Stimulated activated CD4-positive, alpha-beta T cell treated with anti-CD3 and anti-CD28 coated beads, Interleukin-4, amount 100 ng/mL, for 24 hours (primary cell): Measurements from ENCODE around the gene ZNF654.
"Not testable (repeated sequence)": the region's sequence is repeated elsewhere in the genome, so short reads cannot be mapped to it uniquely, and the experiment has no call there.

Source experiments
- DNase-seq: peaks from one replicate; pipeline ENCODE4 v3.0.0-alpha.2; 2020

The ZNF654 gene

GRCh38 chr3:88147261-88147660 is 88.2 kb downstream of the ZNF654 start:
- no peak for DNase-seq

DNA sequence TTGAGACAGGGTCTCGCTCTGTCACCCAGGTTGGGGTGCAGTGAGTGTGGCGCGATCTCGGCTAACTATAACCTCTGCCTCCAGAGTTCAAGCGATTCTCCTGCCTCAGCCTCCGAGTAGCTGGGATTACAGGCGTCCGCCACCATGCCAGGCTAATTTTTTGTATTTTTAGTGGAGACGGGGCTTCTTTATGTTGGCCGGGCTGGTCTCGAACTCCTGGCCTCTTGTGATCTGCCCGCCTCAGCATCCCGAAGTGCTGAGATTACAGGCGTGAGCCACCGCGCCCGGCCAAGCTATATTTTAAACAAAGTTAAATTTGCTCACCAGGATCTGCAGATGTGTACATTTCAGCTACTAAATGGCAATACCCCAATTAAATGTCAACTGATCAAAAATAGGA is 89.6 kb downstream of the ZNF654 start:
- no peak for DNase-seq

GRCh38 chr3:88149101-88149508 is 90.0 kb downstream of the ZNF654 start:
- DNase-seq, result peak; percentile 41

DNA sequence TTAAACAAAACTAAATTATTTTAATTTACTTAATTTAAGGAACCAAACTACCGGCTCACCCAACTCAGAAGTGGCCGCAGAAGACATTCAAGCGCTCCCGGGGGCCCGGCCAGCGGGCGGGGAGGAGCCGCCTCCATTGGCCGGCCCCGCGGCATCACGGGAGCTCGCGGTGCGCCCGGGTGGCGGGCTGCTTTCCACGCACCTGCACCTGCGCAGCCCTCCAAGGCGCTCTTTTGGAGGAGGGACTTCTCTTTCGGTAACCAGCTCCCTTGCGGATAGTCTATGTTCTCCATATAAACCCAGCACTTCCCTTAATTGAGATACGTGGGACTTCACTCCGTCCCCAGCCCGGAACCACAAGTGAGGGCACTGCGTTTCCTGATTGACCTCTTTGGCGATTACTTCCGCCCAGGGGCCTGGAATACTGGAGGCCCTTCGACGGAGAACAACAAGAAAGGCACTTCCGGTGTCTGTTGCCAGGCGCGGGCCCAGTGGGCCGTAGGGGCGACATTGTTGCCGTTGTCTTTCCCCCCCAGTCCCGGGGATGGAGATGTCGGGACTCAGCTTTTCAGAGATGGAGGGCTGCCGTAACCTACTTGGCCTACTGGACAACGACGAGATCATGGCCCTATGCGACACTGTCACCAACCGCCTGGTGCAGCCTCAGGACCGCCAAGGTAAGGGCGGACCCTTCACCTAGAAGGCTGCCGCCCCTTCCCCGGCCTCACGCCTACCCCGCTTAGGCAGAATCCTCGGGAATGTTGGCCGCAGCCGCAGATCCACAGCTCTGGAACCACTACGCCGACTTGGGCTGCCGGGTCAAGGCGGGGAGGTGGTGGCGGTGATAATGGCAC is 90.7 kb downstream of the ZNF654 start, which contains the start of gene C3orf38:
Gene C3orf38 (plus strand): TSS at position 451 of the 854 bp plus-strand sequence. CDS start 94 bp downstream, at position 545.
- peak; percentile 83 for DNase-seq

DNA sequence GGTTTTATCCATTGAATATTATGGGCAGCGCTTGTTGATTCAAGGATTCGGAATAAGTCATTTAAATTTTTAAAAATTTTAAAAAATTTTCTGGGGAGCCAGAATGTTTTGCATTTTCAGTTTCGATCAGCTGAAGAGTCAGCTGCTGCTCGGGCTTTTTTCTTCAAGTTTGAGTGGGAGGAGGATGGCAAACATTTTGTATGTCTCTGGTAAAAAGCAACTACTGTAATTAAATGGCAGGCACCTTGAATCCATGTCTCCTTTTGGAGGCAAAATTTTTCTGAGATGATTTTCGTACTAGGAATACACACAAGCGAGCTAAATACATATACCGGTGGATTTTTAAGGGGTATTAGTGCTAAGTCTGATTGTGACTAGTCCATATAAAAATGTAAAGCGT is 91.3 kb downstream of the ZNF654 start:
- peak; percentile 32 for DNase-seq

GRCh38 chr3:88150806-88151205 is 91.8 kb downstream of the ZNF654 start:
- no peak for DNase-seq

- no peak for DNase-seq
Observed at GRCh38 chr3:88151358-88151757, 92.3 kb downstream of the ZNF654 start.

- DNase-seq, result no peak
Observed at GRCh38 chr3:88152841-88153240, 93.8 kb downstream of the ZNF654 start.

- DNase-seq, result no peak
Observed at GRCh38 chr3:88166419-88166971, 107.4 kb downstream of the ZNF654 start.

DNA sequence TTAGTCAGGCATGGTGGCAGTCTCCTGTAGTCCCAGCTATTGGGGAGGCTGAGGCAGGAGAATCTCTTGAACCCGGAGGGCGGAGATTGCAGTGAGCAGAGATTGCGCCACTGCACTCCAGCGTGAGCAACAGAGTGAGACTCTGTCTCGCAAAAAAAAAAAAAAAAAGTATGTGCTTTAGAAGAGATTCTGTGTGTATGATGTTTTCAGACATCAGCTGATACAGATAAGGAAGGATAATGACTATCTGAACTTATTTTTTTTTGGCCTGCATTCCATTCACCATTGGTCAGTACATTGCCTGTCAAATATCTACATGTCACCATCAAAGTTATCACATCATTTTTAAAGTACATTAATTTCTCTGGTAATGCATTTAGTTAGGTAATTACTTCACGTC is 108.1 kb downstream of the ZNF654 start:
- no peak for DNase-seq

DNA sequence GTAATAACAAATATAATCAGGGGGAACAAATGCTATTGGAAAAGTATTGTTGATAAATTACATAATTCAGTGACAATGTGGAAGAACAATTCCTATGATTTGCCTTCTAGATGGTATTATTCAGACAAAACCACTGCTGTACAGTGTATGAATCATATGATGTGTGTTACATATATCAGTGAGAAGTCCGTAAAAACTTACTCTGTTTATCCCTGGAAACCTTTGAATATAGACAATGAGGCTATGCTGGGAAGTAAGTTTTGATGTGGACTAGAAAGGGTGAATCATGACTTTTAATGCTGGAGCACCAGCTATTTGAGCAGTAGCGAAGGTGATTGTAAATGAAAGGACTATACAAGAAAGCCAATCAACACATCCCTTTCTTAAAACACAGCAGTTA is 108.6 kb downstream of the ZNF654 start:
- DNase-seq, result no peak

DNA sequence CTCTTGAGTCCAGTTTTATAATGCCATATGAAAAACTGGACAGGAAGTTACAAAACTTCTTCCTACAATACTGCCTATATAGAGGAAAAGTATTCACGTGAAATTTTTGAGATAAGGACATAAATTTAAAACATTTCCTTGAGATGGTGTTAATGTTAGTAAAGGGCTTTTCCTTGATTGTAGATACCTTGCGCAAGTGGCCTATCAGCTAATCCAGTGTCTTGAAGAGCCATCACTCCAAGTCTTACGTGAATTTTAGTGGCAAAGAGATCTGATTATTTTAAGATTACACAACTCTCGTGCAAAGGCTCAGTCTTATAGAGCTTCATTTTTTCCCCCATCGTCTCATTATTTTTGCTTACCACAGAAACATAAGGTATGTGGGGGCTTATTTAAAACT is 109.1 kb downstream of the ZNF654 start:
- DNase-seq, result no peak

DNA sequence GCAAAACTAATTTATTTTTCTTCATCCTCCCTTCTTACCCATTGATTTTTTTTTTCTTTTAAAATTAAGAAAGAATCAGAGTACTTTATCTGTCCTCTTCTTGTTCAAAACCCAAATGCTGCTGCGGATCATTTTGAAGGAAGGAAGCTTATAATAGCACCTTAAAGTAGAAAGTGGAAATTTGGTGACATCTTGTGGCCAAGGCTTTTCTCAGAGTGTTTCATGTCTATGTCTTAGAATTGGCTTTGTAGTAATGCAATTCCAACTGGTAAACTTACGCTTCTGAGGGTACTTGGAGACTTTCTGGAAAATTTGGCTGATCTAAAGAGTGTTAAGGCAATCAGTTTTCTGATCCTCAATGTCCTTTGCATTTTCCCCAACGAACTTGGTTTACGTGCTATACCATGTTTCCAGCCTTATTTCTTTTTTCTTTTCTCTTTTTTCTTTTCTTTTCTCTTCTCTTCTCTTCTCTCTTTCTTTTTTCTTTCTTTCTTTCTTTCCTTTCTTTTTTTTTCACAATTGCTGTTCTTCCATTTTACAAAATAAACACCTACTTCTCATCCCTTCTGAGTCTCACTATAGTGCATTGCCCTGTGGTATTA is 121.4 kb downstream of the ZNF654 start:
- peak; percentile 42 for DNase-seq

DNA sequence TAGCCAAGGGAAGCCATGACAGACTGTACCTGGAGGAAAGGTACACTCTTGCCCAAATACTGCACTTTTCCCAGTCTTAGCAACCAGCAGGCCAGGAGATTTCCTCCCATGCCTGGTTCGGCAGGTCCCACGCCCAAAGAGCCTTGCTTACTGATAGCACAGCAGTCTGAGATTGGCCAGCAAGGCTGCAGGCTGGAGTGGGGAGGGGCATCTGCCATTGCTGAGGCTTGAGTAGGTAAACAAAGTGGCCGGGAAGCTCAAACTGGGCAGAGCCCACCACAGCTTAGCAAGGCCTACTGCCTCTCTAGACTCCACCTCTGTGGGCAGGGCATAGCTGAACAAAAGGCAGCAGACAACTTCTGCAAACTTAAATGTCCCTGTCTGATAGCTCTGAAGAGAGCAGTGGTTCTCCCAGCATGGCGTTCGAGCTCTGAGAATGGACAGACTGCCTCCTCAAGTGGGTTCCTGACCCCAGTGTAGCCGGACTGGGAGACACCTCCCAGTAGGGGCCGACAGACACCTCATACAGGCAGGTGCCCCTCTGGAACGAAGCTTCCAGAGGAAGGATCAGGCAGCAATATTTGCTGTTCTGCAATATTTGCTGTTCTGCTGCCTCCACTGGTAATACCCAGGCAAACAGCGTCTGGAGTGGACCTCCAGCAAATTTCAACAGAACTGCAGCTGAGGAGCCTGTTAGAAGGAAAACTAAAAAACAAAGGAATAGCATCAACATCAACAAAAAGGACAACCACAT is 123.3 kb downstream of the ZNF654 start:
- DNase-seq, result not testable (repeated sequence)

DNA sequence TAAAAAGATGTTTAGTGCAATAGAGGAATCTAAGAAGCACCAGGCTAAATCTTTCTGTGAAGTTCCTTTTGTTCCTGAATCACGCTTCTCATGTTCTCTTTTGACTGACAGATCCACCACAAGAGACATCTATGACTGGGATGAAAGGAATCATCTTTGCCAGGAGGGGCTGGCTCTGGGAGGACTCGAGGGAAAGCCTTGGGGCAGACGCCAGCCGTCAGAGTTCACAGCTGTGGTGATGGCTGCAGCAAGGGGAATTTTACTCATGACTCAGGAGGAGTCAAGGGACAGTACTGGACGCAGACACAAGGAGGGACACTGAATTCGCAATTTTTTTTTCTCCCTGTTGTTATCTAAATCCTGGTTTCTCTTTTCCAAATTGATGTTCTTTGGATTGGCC is 129.4 kb downstream of the ZNF654 start:
- DNase-seq, result no peak

GRCh38 chr3:88189361-88189810 is 130.3 kb downstream of the ZNF654 start:
- DNase-seq, result no peak

GRCh38 chr3:88191872-88192409 is 132.9 kb downstream of the ZNF654 start:
- no peak for DNase-seq

DNA sequence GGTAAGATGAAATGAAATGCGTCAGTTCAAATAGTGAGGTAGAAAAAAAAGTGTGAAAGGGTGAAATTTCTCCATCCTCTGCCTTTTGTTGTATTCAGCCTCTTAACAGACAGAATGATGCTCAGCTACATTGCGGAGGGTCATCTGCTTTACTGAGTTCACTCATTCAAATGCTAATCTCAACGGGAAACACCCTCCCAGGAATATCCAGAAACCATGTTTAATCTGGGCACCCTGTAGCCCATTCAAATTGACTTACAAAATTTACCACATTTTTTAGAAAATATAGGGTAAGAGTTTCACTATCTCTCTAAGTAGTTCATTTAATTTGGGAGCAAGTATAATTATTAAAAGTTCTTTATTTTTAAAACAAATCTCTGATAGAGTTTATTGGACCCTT is 133.6 kb downstream of the ZNF654 start:
- no peak for DNase-seq
